ENCODE data around the gene E4F1.
A peak's percentile ranks its signal among the peaks of the same experiment; 100 is the strongest.

Gene E4F1

GRCh38 chr16:2213817-2214718 is 9.3 kb upstream of the E4F1 start:
- peaks cover 12% of the 10 kb centered on the region for H3K4me1 ChIP-seq (ENCODE audit: control insufficient read depth, insufficient read depth, low read length)
- peak overlapping the region; percentile 88 for H3K4me3 ChIP-seq (ENCODE audit: insufficient read depth, low read depth, low read length)
- no peaks in the 10 kb centered on the region for H3K27me3 ChIP-seq (ENCODE audit: control insufficient read depth, insufficient read depth, low read length, poor library complexity, severe bottlenecking)
- 1% methylated on average over 98 of the region's 98 CpGs for WGBS, 2 experiments
- H3K27ac ChIP-seq (ENCODE audit: insufficient read depth, low read depth, low read length, poor library complexity, severe bottlenecking) = peak overlapping the region; percentile 47
- H3K9me3 ChIP-seq (ENCODE audit: control insufficient read depth, low read length) = no peaks in the 10 kb centered on the region
- H3K36me3 ChIP-seq (ENCODE audit: control insufficient read depth, insufficient read depth, low read length) = peaks cover 8% of the 10 kb centered on the region

- WGBS, 2 experiments = 0% methylated on average over 48 of the region's 48 CpGs
- H3K36me3 ChIP-seq (ENCODE audit: control insufficient read depth, insufficient read depth, low read length) = peaks cover 8% of the 10 kb centered on the region
- H3K9me3 ChIP-seq (ENCODE audit: control insufficient read depth, low read length) = no peaks in the 10 kb centered on the region
- no peaks in the 10 kb centered on the region for H3K27me3 ChIP-seq (ENCODE audit: control insufficient read depth, insufficient read depth, low read length, poor library complexity, severe bottlenecking)
- peak within 1 kb of the TSS; percentile 88 for H3K4me3 ChIP-seq (ENCODE audit: insufficient read depth, low read depth, low read length)
- peaks cover 12% of the 10 kb centered on the region for H3K4me1 ChIP-seq (ENCODE audit: control insufficient read depth, insufficient read depth, low read length)
- peak within 1 kb of the TSS; percentile 91 for H3K27ac ChIP-seq (ENCODE audit: insufficient read depth, low read depth, low read length, poor library complexity, severe bottlenecking)
Observed at GRCh38 chr16:2214719-2214968, 8.7 kb upstream of the E4F1 start, which contains the start of gene PGP. TSS of gene PGP (minus strand) at chr16:2214840. CDS start at chr16:2214777, 63 bp downstream.

GRCh38 chr16:2216330-2216729 is 7.1 kb upstream of the E4F1 start:
- peaks cover 12% of the 10 kb centered on the region for H3K4me1 ChIP-seq (ENCODE audit: control insufficient read depth, insufficient read depth, low read length)
- 97 to 100% methylated on average over 4 of the region's 4 CpGs for WGBS, 2 experiments
- H3K36me3 ChIP-seq (ENCODE audit: control insufficient read depth, insufficient read depth, low read length) = peaks cover 8% of the 10 kb centered on the region
- H3K27ac ChIP-seq (ENCODE audit: insufficient read depth, low read depth, low read length, poor library complexity, severe bottlenecking) = no peak overlapping the region
- no peak overlapping the region for H3K4me3 ChIP-seq (ENCODE audit: insufficient read depth, low read depth, low read length)
- no peaks in the 10 kb centered on the region for H3K9me3 ChIP-seq (ENCODE audit: control insufficient read depth, low read length)
- H3K27me3 ChIP-seq (ENCODE audit: control insufficient read depth, insufficient read depth, low read length, poor library complexity, severe bottlenecking) = no peaks in the 10 kb centered on the region

- Histone ChIP-seq H3K4me3 (ENCODE audit: insufficient read depth, low read depth, low read length) (peak overlapping the region; percentile 97), H3K36me3 (ENCODE audit: control insufficient read depth, insufficient read depth, low read length) (peaks cover 10% of the 10 kb centered on the region), H3K27me3 (ENCODE audit: control insufficient read depth, insufficient read depth, low read length, poor library complexity, severe bottlenecking) (no peaks in the 10 kb centered on the region), H3K4me1 (ENCODE audit: control insufficient read depth, insufficient read depth, low read length) (no peaks in the 10 kb centered on the region), H3K9me3 (ENCODE audit: control insufficient read depth, low read length) (no peaks in the 10 kb centered on the region), H3K27ac (ENCODE audit: insufficient read depth, low read depth, low read length, poor library complexity, severe bottlenecking) (no peak overlapping the region)
- 11% methylated on average over 22 of the region's 22 CpGs for WGBS, 2 experiments
Observed at GRCh38 chr16:2223942-2224486, 623 bp downstream of the E4F1 start.

- WGBS, 2 experiments = 92% methylated on average over 9 of the region's 9 CpGs
- no peak overlapping the region for H3K4me3 ChIP-seq (ENCODE audit: insufficient read depth, low read depth, low read length)
Observed at GRCh38 chr16:2226245-2226793, 2.9 kb downstream of the E4F1 start.

GRCh38 chr16:2226918-2227317 is 3.5 kb downstream of the E4F1 start:
- Histone ChIP-seq H3K4me1 (ENCODE audit: control insufficient read depth, insufficient read depth, low read length) (no peaks in the 10 kb centered on the region), H3K27me3 (ENCODE audit: control insufficient read depth, insufficient read depth, low read length, poor library complexity, severe bottlenecking) (no peaks in the 10 kb centered on the region), H3K4me3 (ENCODE audit: insufficient read depth, low read depth, low read length) (no peak overlapping the region), H3K36me3 (ENCODE audit: control insufficient read depth, insufficient read depth, low read length) (peaks cover 18% of the 10 kb centered on the region), H3K27ac (ENCODE audit: insufficient read depth, low read depth, low read length, poor library complexity, severe bottlenecking) (no peak overlapping the region), H3K9me3 (ENCODE audit: control insufficient read depth, low read length) (no peaks in the 10 kb centered on the region)
- WGBS, 2 experiments = 95 to 96% methylated on average over 6 of the region's 6 CpGs

More at GRCh38 chr16:2226245-2226793, 2.9 kb downstream of the E4F1 start:
- H3K4me1 ChIP-seq (ENCODE audit: control insufficient read depth, insufficient read depth, low read length) = no peaks in the 10 kb centered on the region
- no peaks in the 10 kb centered on the region for H3K27me3 ChIP-seq (ENCODE audit: control insufficient read depth, insufficient read depth, low read length, poor library complexity, severe bottlenecking)
- no peaks in the 10 kb centered on the region for H3K9me3 ChIP-seq (ENCODE audit: control insufficient read depth, low read length)
- H3K36me3 ChIP-seq (ENCODE audit: control insufficient read depth, insufficient read depth, low read length) = peaks cover 13% of the 10 kb centered on the region
- no peak overlapping the region for H3K27ac ChIP-seq (ENCODE audit: insufficient read depth, low read depth, low read length, poor library complexity, severe bottlenecking)

GRCh38 chr16:2228161-2228824 is 4.9 kb downstream of the E4F1 start:
- Histone ChIP-seq H3K27me3 (ENCODE audit: control insufficient read depth, insufficient read depth, low read length, poor library complexity, severe bottlenecking) (no peaks in the 10 kb centered on the region), H3K4me3 (ENCODE audit: insufficient read depth, low read depth, low read length) (no peak overlapping the region), H3K27ac (ENCODE audit: insufficient read depth, low read depth, low read length, poor library complexity, severe bottlenecking) (no peak overlapping the region), H3K9me3 (ENCODE audit: control insufficient read depth, low read length) (no peaks in the 10 kb centered on the region), H3K4me1 (ENCODE audit: control insufficient read depth, insufficient read depth, low read length) (no peaks in the 10 kb centered on the region), H3K36me3 (ENCODE audit: control insufficient read depth, insufficient read depth, low read length) (peaks cover 20% of the 10 kb centered on the region)
- 95 to 97% methylated on average over 25 of the region's 25 CpGs for WGBS, 2 experiments

GRCh38 chr16:2229091-2229490 is 5.7 kb downstream of the E4F1 start:
- H3K36me3 ChIP-seq (ENCODE audit: control insufficient read depth, insufficient read depth, low read length) = peaks cover 26% of the 10 kb centered on the region
- H3K27ac ChIP-seq (ENCODE audit: insufficient read depth, low read depth, low read length, poor library complexity, severe bottlenecking) = no peak overlapping the region
- no peaks in the 10 kb centered on the region for H3K27me3 ChIP-seq (ENCODE audit: control insufficient read depth, insufficient read depth, low read length, poor library complexity, severe bottlenecking)
- H3K4me3 ChIP-seq (ENCODE audit: insufficient read depth, low read depth, low read length) = no peak overlapping the region
- H3K4me1 ChIP-seq (ENCODE audit: control insufficient read depth, insufficient read depth, low read length) = no peaks in the 10 kb centered on the region
- H3K9me3 ChIP-seq (ENCODE audit: control insufficient read depth, low read length) = no peaks in the 10 kb centered on the region
- WGBS, 2 experiments = 94 to 96% methylated on average over 12 of the region's 12 CpGs

GRCh38 chr16:2229632-2230250 is 6.3 kb downstream of the E4F1 start:
- peaks cover 26% of the 10 kb centered on the region for H3K36me3 ChIP-seq (ENCODE audit: control insufficient read depth, insufficient read depth, low read length)
- no peak overlapping the region for H3K27ac ChIP-seq (ENCODE audit: insufficient read depth, low read depth, low read length, poor library complexity, severe bottlenecking)
- H3K9me3 ChIP-seq (ENCODE audit: control insufficient read depth, low read length) = no peaks in the 10 kb centered on the region
- 95% methylated on average over 23 of the region's 23 CpGs for WGBS, 2 experiments
- H3K4me3 ChIP-seq (ENCODE audit: insufficient read depth, low read depth, low read length) = no peak overlapping the region
- no peaks in the 10 kb centered on the region for H3K27me3 ChIP-seq (ENCODE audit: control insufficient read depth, insufficient read depth, low read length, poor library complexity, severe bottlenecking)
- H3K4me1 ChIP-seq (ENCODE audit: control insufficient read depth, insufficient read depth, low read length) = no peaks in the 10 kb centered on the region

GRCh38 chr16:2230376-2230775 is 7.0 kb downstream of the E4F1 start:
- peaks cover 32% of the 10 kb centered on the region for H3K36me3 ChIP-seq (ENCODE audit: control insufficient read depth, insufficient read depth, low read length)
- H3K27ac ChIP-seq (ENCODE audit: insufficient read depth, low read depth, low read length, poor library complexity, severe bottlenecking) = no peak overlapping the region
- no peaks in the 10 kb centered on the region for H3K27me3 ChIP-seq (ENCODE audit: control insufficient read depth, insufficient read depth, low read length, poor library complexity, severe bottlenecking)
- no peaks in the 10 kb centered on the region for H3K9me3 ChIP-seq (ENCODE audit: control insufficient read depth, low read length)
- no peaks in the 10 kb centered on the region for H3K4me1 ChIP-seq (ENCODE audit: control insufficient read depth, insufficient read depth, low read length)
- WGBS, 2 experiments = 93 to 97% methylated on average over 13 of the region's 13 CpGs
- H3K4me3 ChIP-seq (ENCODE audit: insufficient read depth, low read depth, low read length) = no peak overlapping the region
